ENCODE results near the gene RHOF.

Gene RHOF

GRCh38 chr12:121754836-121755235, 38.7 kb downstream of the RHOF start:
- no peak for TF ChIP-seq ZFX (IDR thresholded peaks at IDR 0.05; ENCODE audit: borderline replicate concordance)
- no peak for TF ChIP-seq CTCF (IDR thresholded peaks at IDR 0.05)

GRCh38 chr12:121753844-121754264, 39.6 kb downstream of the RHOF start:
- TF ChIP-seq ZFX (IDR thresholded peaks at IDR 0.05; ENCODE audit: borderline replicate concordance), result no peak
- TF ChIP-seq CTCF (IDR thresholded peaks at IDR 0.05), result no peak
- peak overlapping the region; percentile 67 for H3K27ac ChIP-seq

More at GRCh38 chr12:121754836-121755235, 38.7 kb downstream of the RHOF start:
- peak overlapping the region; percentile 67 for H3K27ac ChIP-seq

- TF ChIP-seq ZFX (IDR thresholded peaks at IDR 0.05; ENCODE audit: borderline replicate concordance), result no peak
- TF ChIP-seq CTCF (IDR thresholded peaks at IDR 0.05), result no peak
- no peak overlapping the region for H3K27ac ChIP-seq
These were observed 41.6 kb downstream of the RHOF start for GRCh38 chr12:121751749-121752351.

GRCh38 chr12:121751034-121751433, 42.5 kb downstream of the RHOF start:
- no peak for TF ChIP-seq CTCF (IDR thresholded peaks at IDR 0.05)
- no peak for TF ChIP-seq ZFX (IDR thresholded peaks at IDR 0.05; ENCODE audit: borderline replicate concordance)
- H3K27ac ChIP-seq, result no peak overlapping the region

GRCh38 chr12:121750507-121750955, 43.0 kb downstream of the RHOF start:
- no peak overlapping the region for H3K27ac ChIP-seq
- TF ChIP-seq ZFX (IDR thresholded peaks at IDR 0.05; ENCODE audit: borderline replicate concordance), result no peak

GRCh38 chr12:121749267-121749666, 44.2 kb downstream of the RHOF start:
- TF ChIP-seq CTCF (IDR thresholded peaks at IDR 0.05) (no peak), ZFX (IDR thresholded peaks at IDR 0.05; ENCODE audit: borderline replicate concordance) (no peak)
- H3K27ac ChIP-seq, result no peak overlapping the region

- H3K27ac ChIP-seq, result peak overlapping the region; percentile 18; the same call in 1 of the 2 replicates
- TF ChIP-seq CTCF (IDR thresholded peaks at IDR 0.05) (no peak), ZFX (IDR thresholded peaks at IDR 0.05; ENCODE audit: borderline replicate concordance) (no peak)
These were observed 44.8 kb downstream of the RHOF start for GRCh38 chr12:121748571-121749265.

Measured in 22Rv1 (cell line).